ENCODE results near the gene MYLK.

MYLK gene

GRCh38 chr3:123871946-123872345 is 12.2 kb downstream of the MYLK start:
- DNase-seq = no peak

- DNase-seq = no peak
Measured at GRCh38 chr3:123870033-123870432, 14.1 kb downstream of the MYLK start.

- DNase-seq = no peak
Measured at GRCh38 chr3:123869165-123869564, 15.0 kb downstream of the MYLK start.

- no peak for DNase-seq
Measured at GRCh38 chr3:123864706-123865105, 19.4 kb downstream of the MYLK start.

- DNase-seq = no peak
Measured at GRCh38 chr3:123862152-123862551, 22.0 kb downstream of the MYLK start.

GRCh38 chr3:123861081-123861836 is 22.9 kb downstream of the MYLK start:
- DNase-seq = no peak

- DNase-seq = no peak
Measured at GRCh38 chr3:123859177-123859576, 25.0 kb downstream of the MYLK start.

GRCh38 chr3:123854905-123855304 is 29.2 kb downstream of the MYLK start:
- DNase-seq = no peak

- no peak for DNase-seq
Measured at GRCh38 chr3:123853686-123854372, 30.3 kb downstream of the MYLK start.

- no peak for DNase-seq
Measured at GRCh38 chr3:123847209-123847608, 36.9 kb downstream of the MYLK start.

- DNase-seq = no peak
Measured at GRCh38 chr3:123843668-123844067, 40.5 kb downstream of the MYLK start.

GRCh38 chr3:123842711-123843110 is 41.4 kb downstream of the MYLK start:
- DNase-seq = no peak

- DNase-seq = no peak
Measured at GRCh38 chr3:123841476-123842238, 42.5 kb downstream of the MYLK start.

GRCh38 chr3:123840961-123841360 is 43.2 kb downstream of the MYLK start:
- no peak for DNase-seq

- DNase-seq = no peak
Measured at GRCh38 chr3:123837858-123838257, 46.3 kb downstream of the MYLK start.

- DNase-seq = no peak
Measured at GRCh38 chr3:123834631-123835030, 49.5 kb downstream of the MYLK start.

GRCh38 chr3:123833398-123833785 is 50.7 kb downstream of the MYLK start:
- DNase-seq = no peak

- DNase-seq = no peak
Measured at GRCh38 chr3:123832692-123833397, 51.3 kb downstream of the MYLK start.

- DNase-seq = no peak
Measured at GRCh38 chr3:123831420-123831819, 52.7 kb downstream of the MYLK start.

- no peak for DNase-seq
Measured at GRCh38 chr3:123821920-123822319, 62.2 kb downstream of the MYLK start.

GRCh38 chr3:123819949-123820348 is 64.2 kb downstream of the MYLK start:
- DNase-seq = no peak

GRCh38 chr3:123818921-123819429 is 65.2 kb downstream of the MYLK start:
- peak; percentile 92 to 95 for DNase-seq

Data from NCI-H526 (cell line).